D721Med (cell line): Measurements from ENCODE around the gene C16orf89.
A peak's percentile ranks its signal among the peaks of the same experiment; 100 is the strongest.

Experiments
- DNase-seq: peaks from one replicate; pipeline ENCODE4 v3.0.0; 2011; ENCODE audit warnings: low spot score; ENCODE audit not compliant: insufficient read length
- FAIRE-seq: peaks from 2 replicates; lab custom pipeline; 2011; peaks lifted over from hg19 to GRCh38; lab: Jason Lieb, UNC
- TF ChIP-seq, protein P1 (sequence below): IDR thresholded peaks from 2 replicates; pipeline ENCODE4 v1.5.1; 2012; ENCODE audit warnings: mild to moderate bottlenecking, control low read depth; ENCODE audit not compliant: insufficient read depth; ENCODE audit errors: missing control alignments

C16orf89 gene

DNA sequence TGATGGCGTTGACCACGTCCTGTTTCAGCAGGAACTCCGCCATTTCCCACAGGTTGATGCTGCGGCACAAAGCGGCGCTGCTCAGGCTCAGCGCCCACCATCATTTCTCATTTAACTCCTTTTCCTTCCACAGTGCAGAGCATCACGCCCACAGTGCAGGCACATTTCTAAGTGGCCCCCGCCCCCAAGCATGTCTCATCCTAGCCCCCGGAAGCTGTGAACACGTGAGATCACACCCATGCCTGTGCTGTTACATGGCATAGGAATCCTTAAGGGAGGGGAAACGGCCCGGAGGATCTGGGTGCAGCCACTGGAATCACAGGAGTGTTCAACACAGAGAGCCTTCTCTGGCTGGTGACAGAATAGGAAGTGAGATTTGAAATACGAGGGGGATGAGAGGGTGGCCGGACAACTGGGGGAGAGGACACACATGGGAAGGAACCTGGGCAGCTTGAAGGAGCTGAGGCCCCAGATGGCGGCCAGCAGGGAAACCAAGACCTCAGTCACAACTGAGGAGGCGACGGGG is 36.7 kb downstream of the C16orf89 start:
- DNase-seq (no peak), FAIRE-seq (no peak)
- TF ChIP-seq, protein P1, sequence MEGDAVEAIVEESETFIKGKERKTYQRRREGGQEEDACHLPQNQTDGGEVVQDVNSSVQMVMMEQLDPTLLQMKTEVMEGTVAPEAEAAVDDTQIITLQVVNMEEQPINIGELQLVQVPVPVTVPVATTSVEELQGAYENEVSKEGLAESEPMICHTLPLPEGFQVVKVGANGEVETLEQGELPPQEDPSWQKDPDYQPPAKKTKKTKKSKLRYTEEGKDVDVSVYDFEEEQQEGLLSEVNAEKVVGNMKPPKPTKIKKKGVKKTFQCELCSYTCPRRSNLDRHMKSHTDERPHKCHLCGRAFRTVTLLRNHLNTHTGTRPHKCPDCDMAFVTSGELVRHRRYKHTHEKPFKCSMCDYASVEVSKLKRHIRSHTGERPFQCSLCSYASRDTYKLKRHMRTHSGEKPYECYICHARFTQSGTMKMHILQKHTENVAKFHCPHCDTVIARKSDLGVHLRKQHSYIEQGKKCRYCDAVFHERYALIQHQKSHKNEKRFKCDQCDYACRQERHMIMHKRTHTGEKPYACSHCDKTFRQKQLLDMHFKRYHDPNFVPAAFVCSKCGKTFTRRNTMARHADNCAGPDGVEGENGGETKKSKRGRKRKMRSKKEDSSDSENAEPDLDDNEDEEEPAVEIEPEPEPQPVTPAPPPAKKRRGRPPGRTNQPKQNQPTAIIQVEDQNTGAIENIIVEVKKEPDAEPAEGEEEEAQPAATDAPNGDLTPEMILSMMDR: no peak

DNA sequence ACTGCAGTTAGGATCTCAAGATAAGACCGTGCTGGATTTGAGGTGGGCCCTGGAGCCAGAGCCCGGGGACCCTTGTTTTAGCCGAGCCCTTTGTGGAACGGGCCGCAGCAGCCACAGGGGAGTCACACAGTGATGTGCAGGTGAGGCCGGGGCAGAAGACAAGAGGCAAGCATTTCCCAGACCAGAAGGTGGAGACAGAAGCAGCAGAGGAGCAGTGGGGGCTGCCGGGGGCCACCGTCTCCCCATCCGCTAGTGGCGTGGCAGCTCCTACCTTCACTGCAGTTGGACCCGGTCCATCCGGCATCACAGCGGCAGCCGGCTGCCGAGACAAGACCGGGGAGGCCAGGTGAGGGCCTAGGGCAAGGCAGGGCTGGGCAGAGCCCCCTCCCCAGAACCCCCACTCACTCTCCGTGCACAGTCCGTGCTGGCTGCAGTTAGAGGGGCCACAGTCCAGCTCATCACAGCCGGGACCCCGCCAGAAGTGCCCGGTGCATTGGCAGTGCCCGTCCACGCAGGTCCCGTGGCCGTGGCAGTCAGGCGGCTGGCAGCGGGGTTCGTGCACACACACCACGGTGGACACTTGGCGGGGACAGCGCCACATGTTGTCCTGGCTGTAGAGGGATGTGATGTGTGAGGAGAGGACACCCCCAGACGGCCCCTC is 38.1 kb downstream of the C16orf89 start:
- no peak for DNase-seq
- TF ChIP-seq, protein P1: no peak
- no peak for FAIRE-seq

DNA sequence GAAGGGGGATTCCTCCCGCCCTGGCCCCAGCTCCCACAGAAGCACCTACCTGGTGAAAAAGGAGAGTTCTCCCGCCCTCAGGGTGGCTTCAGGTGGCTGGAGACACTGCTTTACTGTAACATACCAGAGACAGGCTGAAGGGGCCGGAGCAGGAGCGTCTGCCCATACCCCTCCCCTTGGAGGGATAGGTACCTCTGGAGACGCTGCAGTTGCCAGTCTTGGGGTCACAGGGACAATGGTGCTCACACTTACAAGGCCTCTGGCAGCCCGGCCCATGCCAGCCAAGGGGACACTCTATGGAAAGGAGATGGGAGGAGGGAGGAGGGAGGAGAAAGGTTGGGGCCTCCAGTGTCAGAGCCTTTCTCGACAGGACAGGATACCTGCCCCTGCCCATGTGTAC is 38.7 kb downstream of the C16orf89 start:
- TF ChIP-seq, protein P1: no peak
- FAIRE-seq: no peak
- peak; percentile 8 for DNase-seq

DNA sequence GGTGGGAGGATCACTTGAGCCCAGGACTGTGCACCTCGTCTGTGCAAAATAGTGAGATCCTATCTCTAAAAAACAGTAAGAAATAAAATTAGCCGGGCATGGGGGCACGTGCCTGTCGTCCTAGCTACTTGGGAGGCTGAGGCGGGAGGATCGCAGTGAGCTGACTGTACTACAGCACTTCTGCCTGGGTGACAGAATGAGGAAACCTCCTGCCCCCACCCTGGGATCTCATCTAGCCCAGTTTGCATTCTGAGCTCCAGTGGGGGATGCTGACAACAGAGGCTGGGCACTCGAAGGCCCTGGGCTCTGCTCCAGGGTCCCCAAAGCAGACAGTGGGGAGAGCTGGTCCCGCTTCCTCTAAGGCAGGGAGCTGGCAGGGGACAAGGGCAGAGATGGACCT is 39.1 kb downstream of the C16orf89 start:
- TF ChIP-seq, protein P1: no peak
- DNase-seq (peak; percentile 1), FAIRE-seq (no peak)

DNA sequence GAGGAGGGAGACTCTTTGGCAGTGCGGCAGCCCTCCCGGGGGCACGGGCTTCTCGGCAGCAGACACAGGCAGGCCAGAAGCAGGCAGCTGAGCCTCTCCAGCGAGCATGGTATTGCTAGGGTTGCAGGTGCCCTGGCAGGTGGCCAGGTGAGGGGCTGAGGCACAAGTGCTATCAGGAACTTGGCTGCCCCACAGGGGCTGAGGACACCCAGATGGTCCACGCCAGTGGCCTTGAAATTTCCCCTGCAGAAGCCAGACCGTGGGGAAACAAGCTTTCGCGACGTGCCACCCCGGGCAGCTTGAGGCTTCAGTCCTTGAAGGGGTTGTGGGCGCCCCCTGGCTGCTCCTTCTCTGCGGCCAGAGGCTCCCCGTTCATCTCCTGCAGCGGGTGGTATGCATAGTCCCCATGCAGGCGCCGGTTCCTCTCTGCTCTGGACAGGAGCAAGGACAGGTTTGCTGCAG is 40.6 kb downstream of the C16orf89 start:
- FAIRE-seq (no peak), DNase-seq (peak; percentile 52)

DNA sequence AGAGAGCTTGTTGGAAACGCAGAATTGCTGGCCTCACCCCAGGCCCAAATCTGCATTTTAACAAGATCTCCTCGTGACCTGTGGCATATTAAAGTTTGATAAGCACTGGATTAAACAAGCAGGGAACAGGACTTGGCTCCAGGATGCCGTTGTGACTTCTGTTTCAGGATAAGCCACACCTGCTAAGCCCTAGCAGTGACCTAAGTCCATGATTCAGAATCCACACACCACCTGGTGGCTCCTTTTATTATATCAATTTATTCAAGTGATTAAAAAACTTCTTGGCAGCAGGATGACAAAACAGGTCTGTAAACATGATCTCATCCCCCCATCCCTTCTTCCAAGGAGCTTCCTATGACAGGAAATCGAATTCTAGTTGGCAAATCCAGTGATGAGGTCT is 41.1 kb downstream of the C16orf89 start:
- FAIRE-seq (no peak), DNase-seq (peak; percentile 48)
- TF ChIP-seq, protein P1: peak; percentile 10

More for the DNA sequence above, 40.6 kb downstream of the C16orf89 start:
- TF ChIP-seq, protein P1: peak; percentile 50

DNA sequence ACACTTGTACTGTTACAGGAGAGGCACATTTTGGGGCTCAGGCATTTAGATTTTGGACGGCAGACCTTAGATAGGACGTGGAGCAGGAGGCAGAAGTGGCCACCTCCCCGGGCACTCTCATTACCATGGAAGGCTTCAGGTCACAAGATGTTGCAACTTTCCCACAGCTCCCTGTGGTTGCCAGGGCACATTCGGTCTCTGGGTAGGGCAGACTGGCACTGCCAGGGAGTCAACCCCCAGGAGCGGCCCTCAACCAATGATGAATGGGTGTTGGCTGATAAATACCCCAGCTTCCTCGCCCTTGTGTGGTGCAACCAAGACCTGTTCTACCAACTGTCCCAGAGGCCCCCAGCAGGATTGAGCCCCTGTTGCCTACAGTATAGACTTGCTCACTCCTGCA is 43.2 kb downstream of the C16orf89 start:
- DNase-seq: no peak
- FAIRE-seq: no peak
- TF ChIP-seq, protein P1: no peak
